ENCODE results near the gene LMF2. TPM values are rescaled to one million over a fixed set of nuclear protein-coding genes. Genes with fewer than 3 reads are reported as not detected.
"Not testable (repeated sequence)": the region's sequence is repeated elsewhere in the genome, so short reads cannot be mapped to it uniquely, and the experiment has no call there.

The LMF2 gene
- total RNA-seq: 10 to 100 TPM; 39.0 to 53.3 TPM
- long read RNA-seq, donor 1, transcript LMF2-202 (14 exons, 2,582 nt): major isoform, 22 of 54 reads
- long read RNA-seq, donor 1, partial matches to known transcripts: 22 of 54 reads
- long read RNA-seq, donor 1, other reads (novel, unspliced or antisense): 10 of 54 reads
- long read RNA-seq, donor 2, transcript LMF2-202 (14 exons, 2,582 nt): major isoform, 56 of 182 reads
- long read RNA-seq, donor 2, partial matches to known transcripts: 102 of 182 reads
- long read RNA-seq, donor 2, other reads (novel, unspliced or antisense): 24 of 182 reads

- intact Hi-C loops (cut with DNase I): loop anchor here in 1 of 2 donors (10.0 kb wide), 1 partner anchor 253 kb away; the partner anchor contains the start of gene HDAC10
- peak; percentile 97 for DNase-seq (ENCODE audit: low spot score)
Measured at GRCh38 chr22:50507421-50507990, at the start of gene LMF2. TSS of gene LMF2 (minus strand) at chr22:50507702. CDS start at chr22:50507675, 27 bp downstream.

GRCh38 chr22:50556703-50557102 lies 49.2 kb upstream of the LMF2 start:
- intact Hi-C loops (cut with DNase I): no loop called here

GRCh38 chr22:50553310-50553709 lies 45.8 kb upstream of the LMF2 start:
- DNase-seq (ENCODE audit: low spot score): no peak
- intact Hi-C loops (cut with DNase I): no loop called here

More at GRCh38 chr22:50556703-50557102, 49.2 kb upstream of the LMF2 start:
- no peak for DNase-seq (ENCODE audit: low spot score)

- DNase-seq (ENCODE audit: low spot score): no peak
- intact Hi-C loops (cut with DNase I): no loop called here
Measured at GRCh38 chr22:50551160-50551752, 43.8 kb upstream of the LMF2 start.

GRCh38 chr22:50550395-50550794 lies 42.9 kb upstream of the LMF2 start:
- no peak for DNase-seq (ENCODE audit: low spot score)
- intact Hi-C loops (cut with DNase I): no loop called here

GRCh38 chr22:50548921-50549790 lies 41.7 kb upstream of the LMF2 start:
- intact Hi-C loops (cut with DNase I): no loop called here
- DNase-seq (ENCODE audit: low spot score): no peak

GRCh38 chr22:50548040-50548920 lies 40.8 kb upstream of the LMF2 start:
- intact Hi-C loops (cut with DNase I): no loop called here
- DNase-seq (ENCODE audit: low spot score): no peak

GRCh38 chr22:50547263-50547985 lies 39.9 kb upstream of the LMF2 start:
- intact Hi-C loops (cut with DNase I): no loop called here
- no peak for DNase-seq (ENCODE audit: low spot score)

GRCh38 chr22:50546326-50547262 lies 39.1 kb upstream of the LMF2 start:
- intact Hi-C loops (cut with DNase I): no loop called here
- no peak for DNase-seq (ENCODE audit: low spot score)

- intact Hi-C loops (cut with DNase I): no loop called here
Measured at GRCh38 chr22:50545522-50546325, 38.2 kb upstream of the LMF2 start, which contains the start of gene KLHDC7B. TSS of gene KLHDC7B (plus strand) at chr22:50545899. CDS start at chr22:50546244, 345 bp downstream.

GRCh38 chr22:50544746-50545253 lies 37.3 kb upstream of the LMF2 start:
- intact Hi-C loops (cut with DNase I): no loop called here
- DNase-seq (ENCODE audit: low spot score): no peak

More at GRCh38 chr22:50545522-50546325, 38.2 kb upstream of the LMF2 start, which contains the start of gene KLHDC7B:
- no peak for DNase-seq (ENCODE audit: low spot score)

GRCh38 chr22:50544078-50544745 lies 36.7 kb upstream of the LMF2 start:
- intact Hi-C loops (cut with DNase I): no loop called here
- DNase-seq (ENCODE audit: low spot score): peak; percentile 93

- intact Hi-C loops (cut with DNase I): no loop called here
- DNase-seq (ENCODE audit: low spot score): peak; percentile 87
Measured at GRCh38 chr22:50542416-50542927, 35.0 kb upstream of the LMF2 start.

- DNase-seq (ENCODE audit: low spot score): peak; percentile 83
- intact Hi-C loops (cut with DNase I): not testable (repeated sequence)
Measured at GRCh38 chr22:50541667-50542026, 34.1 kb upstream of the LMF2 start.

- DNase-seq (ENCODE audit: low spot score): no peak
- intact Hi-C loops (cut with DNase I): no loop called here
Measured at GRCh38 chr22:50540381-50540780, 32.9 kb upstream of the LMF2 start.
